GM13977 (cell line): ENCODE results near the gene TMPRSS11B.
A peak's percentile ranks its signal among the peaks of the same experiment; 100 is the strongest.

Source experiments
- DNase-seq: peaks from one replicate; pipeline ENCODE4 v3.0.0; 2012; ENCODE audit warnings: low spot score
- CTCF ChIP-seq: IDR thresholded peaks from 2 replicates; pipeline ENCODE4 v1.5.1; 2012; ENCODE audit warnings: mild to moderate bottlenecking, control low read depth; ENCODE audit not compliant: insufficient read depth; ENCODE audit errors: extremely low read depth, missing control alignments
- in situ Hi-C: fragments of 300-500 bp; cut with MboI; formaldehyde crosslinking; loops from one replicate; pipeline ENCODE4 v1.12.0; 2022; ENCODE audit warnings: low sequenced_read_pairs, low pct_unique_long_range_greater_than_20kb, mixed read lengths, inconsistent platforms; ENCODE audit not compliant: unreplicated experiment

Gene TMPRSS11B

GRCh38 chr4:68264875-68265565 is 19.5 kb upstream of the TMPRSS11B start:
- DNase-seq = no peak
- no peak for TF ChIP-seq CTCF
- in situ Hi-C loops = no loop called here

- no peak for TF ChIP-seq CTCF
- no peak for DNase-seq
- in situ Hi-C loops = no loop called here
Observed at GRCh38 chr4:68259191-68259590, 13.7 kb upstream of the TMPRSS11B start.

GRCh38 chr4:68257719-68258118 is 12.2 kb upstream of the TMPRSS11B start:
- TF ChIP-seq CTCF = no peak
- in situ Hi-C loops = no loop called here
- DNase-seq = no peak

- no peak for DNase-seq
- in situ Hi-C loops = no loop called here
- no peak for TF ChIP-seq CTCF
Observed at GRCh38 chr4:68256284-68256683, 10.8 kb upstream of the TMPRSS11B start.

GRCh38 chr4:68250151-68250930 is 4.8 kb upstream of the TMPRSS11B start:
- in situ Hi-C loops = no loop called here
- DNase-seq = no peak
- no peak for TF ChIP-seq CTCF

- TF ChIP-seq CTCF = no peak
- DNase-seq = peak; percentile 13
- in situ Hi-C loops = no loop called here
Observed at GRCh38 chr4:68249434-68249833, 3.9 kb upstream of the TMPRSS11B start.
